Measurements from ENCODE around the gene RASGRP1.

RASGRP1 gene

DNA sequence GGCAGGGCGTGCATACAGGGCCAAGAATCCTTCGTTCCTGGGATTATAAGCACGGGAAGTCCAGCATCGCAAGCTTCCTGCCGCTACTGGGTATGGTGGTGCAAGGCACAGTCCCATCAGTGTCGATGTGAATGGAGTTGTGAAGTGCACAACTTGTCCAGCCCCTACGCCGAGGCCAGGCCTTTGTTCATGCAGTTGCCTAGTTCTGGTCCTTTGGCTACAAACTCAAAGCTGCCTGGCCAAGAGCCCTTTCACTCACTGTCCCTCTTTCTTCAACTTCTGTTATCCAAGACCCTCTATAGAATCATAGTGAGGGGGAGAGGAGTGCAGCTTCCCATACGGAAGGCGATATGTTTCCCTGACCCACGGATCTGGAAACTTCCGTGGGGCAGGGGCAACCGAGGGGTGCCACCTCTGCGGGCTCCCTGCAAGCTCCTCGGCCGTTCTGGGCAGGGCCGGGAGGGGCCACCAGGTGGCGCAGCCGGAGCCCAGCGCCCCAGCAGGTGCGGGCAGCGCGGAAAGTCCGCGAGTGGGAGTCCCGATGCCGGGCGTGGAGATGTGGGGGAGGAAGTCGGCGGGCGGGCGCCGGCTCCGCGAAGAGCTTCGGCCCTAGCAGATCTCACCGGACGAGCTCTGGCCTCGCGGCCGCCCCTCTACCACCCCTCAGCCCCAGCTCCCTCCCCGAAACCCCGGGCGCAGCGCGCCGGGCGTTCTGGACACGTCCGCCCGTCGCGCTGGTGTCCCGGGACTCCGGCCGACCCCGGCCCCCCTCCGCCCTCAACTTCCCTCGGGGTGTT lies 693 bp downstream of the RASGRP1 start:
- DNase-seq = peak; percentile 27

GRCh38 chr15:38562278-38562677 lies 2.3 kb downstream of the RASGRP1 start:
- no peak for DNase-seq

DNA sequence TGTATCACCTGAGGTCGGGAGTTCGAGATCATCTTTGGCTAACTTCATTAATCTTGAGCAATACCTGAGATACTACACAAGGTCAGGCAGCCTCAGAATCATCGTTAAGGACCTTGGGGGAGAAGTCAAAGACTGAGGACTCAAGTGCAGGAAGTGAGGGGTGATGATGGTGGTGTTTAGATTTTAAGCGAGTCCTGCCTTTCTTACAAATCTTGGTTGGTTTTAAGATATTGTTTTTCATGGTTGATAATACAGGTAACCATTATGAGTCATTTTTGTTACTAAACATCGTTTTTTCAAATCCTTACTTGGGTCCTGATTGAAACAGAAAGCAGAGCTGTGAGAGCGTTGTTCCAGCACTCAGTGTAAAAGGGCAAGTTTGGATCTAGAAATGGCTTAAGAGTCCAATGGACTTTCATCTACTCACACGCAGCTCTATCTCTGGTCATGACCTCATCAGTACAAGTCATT lies 4.1 kb downstream of the RASGRP1 start:
- no peak for DNase-seq

DNA sequence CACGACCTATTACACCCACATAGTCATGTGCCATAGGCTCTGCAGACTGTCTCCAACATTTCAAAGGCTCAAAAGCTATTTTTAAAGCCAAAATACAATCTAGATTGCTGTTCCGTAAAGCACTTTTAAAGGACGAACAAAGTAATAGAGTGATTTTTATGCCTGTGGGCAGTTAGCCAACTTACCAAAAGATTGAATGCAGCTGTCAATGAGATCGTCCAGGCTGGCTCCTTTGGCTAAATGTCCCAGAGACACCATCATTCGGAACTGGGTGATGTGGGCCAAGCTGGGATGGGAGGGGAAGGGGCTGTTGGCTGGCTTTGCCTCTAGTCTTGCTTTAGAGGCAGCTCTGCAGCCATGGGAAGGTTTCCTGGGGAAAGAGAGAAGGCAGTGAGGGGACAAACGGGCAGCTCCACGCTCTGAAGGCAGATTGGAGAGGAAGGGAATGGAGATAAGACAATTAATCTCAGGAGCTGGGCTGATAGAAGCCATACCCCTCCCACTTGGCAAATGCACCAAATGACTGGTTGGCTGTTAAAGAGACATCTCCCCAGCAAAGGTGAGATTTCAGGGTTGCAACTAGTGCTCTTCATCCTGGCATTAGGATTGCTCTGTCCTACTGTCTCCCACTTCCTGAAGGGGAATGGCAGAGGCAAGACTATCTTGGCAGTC lies 4.8 kb downstream of the RASGRP1 start:
- DNase-seq = no peak

GRCh38 chr15:38559131-38559530 lies 5.5 kb downstream of the RASGRP1 start:
- no peak for DNase-seq

DNA sequence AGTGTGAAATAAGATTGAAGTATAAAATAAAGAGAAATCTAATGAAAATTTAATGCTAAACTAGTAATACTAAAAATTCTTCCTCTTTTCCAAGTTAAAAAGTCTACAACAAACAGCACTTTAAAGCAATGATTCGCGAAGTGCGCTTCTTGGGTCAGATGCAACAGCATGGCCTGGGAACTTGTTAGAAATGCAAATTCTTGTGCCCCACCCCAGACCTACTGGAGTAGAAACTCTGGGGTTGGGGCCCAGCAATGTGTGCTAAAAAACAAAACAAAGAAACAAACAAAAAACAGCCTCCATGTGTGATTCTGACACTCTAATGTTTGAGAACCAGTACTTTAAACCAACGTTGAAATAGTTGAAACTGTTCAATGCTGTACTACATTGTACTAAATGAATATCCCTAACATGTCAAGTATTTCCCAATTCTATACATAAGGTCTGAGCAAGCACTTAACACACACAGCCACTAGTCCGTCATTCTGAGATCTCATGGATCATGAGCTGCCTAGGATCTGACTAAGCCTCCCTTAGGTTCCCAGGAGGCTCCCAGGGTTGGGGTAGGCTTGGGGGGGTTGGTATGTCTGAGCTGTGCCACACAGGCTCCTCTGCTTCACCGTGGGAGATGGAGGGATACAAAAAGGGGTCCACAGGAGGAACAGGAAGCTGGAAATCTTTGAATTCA lies 6.1 kb downstream of the RASGRP1 start:
- no peak for DNase-seq

DNA sequence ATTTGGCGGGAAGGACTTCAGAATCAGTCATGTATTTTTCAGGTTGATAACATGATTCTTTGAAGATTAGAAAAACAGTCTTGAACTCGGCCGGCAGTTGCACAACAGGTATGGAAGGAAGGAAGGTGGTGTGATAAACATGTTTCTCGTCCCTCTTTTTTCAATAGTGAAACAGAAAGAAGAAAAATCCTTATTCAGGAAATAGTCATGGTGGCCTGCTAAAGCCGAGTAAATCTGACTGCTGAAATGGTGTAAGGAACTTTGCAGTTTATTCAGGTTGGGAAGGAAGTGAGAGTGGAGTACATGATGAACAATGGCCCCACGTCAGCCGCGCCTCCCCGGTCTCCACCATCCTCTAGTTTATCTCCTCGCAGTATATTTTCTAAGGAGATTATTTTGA lies 6.7 kb downstream of the RASGRP1 start:
- DNase-seq = no peak

GRCh38 chr15:38555686-38556334 lies 8.8 kb downstream of the RASGRP1 start:
- no peak for DNase-seq

GRCh38 chr15:38554354-38554753 lies 10.3 kb downstream of the RASGRP1 start:
- no peak for DNase-seq

GRCh38 chr15:38553071-38553470 lies 11.5 kb downstream of the RASGRP1 start:
- no peak for DNase-seq

- DNase-seq = no peak
Measured at GRCh38 chr15:38551720-38552648, 12.6 kb downstream of the RASGRP1 start.

GRCh38 chr15:38549222-38549621 lies 15.4 kb downstream of the RASGRP1 start:
- DNase-seq = no peak

DNA sequence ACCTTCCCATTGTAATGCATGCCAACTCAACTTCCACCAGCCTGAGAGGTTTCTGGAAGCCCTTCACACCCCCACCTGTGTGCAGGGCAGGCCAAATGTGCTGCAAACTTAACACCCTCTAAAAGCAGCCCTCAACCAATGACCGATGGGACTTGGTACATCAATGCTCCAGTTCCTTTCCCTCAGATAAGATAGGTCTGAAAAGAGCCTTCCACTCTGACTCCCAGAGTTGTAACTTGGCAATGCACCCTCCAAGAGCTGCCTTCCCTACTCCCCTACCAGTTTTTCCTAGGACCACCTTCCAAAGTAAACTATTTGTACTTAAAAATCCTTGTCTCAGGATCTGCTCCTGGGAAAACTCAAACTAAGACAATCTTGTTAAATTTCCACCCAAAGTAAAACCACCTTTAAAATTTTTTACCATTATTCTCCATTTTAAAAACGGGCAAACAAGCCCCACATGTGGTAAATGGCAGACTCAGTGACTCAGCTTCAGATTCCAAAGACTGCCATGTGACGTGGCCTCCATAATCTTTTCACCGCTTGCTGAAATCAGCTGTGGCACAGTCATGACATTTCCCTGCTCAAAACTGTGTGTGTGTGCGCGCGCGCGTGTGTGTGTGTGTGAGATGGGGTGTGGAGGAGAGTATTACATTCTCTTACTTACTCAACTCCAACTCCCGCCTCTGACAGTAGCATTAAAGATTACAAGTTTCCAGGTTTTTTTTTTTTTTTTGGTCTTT lies 17.2 kb downstream of the RASGRP1 start:
- DNase-seq = no peak

- DNase-seq = no peak
Measured at GRCh38 chr15:38545179-38545578, 19.4 kb downstream of the RASGRP1 start.

- DNase-seq = no peak
Measured at GRCh38 chr15:38541026-38541425, 23.6 kb downstream of the RASGRP1 start.

DNA sequence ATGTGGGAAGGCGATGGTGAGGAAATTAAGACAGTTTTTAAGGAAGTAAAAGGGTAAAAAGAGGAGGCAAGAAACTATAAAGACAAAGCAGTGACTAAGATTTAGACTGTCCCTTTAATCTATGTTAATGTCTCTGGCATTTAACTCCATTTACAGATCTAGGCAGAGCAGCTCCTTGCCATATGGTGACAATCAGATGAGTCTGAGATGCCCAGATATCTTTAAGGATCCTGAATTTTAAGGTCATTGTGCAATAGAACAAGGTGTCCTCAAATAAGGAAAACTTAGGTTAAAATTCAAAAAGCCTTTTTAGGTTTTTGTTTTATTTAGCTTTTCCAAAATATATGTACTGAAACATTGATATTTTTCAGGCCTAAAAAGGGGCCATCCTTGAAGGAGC lies 24.1 kb downstream of the RASGRP1 start:
- DNase-seq = no peak

GRCh38 chr15:38539008-38539343 lies 25.6 kb downstream of the RASGRP1 start:
- DNase-seq = no peak

DNA sequence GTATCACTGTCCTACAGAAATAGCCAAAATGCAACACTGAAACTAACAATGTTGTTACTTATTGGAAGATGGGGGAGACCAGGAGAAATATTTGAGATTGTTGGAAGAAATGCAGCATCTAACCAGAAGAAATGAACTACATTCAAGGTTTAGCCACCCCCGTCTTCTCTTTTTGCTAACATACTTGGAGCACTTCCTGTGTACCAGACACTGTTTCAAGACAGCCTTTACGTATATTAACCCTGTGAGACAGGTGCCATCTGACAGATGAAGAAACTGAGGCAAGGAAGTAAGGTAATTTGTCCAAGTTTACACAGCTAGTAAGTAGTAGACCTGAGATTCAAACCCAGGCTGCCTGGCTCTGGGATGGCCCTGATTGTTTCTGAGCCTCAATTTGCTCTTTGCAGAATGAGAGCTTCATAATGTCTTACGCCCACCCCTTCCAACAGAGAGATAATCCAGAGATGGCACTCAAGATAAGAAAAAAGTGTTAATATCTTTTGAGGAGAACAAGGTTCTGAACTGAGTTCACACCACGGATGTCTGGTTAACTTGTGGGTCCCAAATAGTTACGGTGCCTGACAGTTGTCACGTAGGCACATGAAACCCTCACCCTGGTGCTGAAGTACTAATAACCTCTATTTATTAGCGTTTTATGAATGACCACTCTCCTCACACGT lies 26.1 kb downstream of the RASGRP1 start:
- DNase-seq = no peak

DNA sequence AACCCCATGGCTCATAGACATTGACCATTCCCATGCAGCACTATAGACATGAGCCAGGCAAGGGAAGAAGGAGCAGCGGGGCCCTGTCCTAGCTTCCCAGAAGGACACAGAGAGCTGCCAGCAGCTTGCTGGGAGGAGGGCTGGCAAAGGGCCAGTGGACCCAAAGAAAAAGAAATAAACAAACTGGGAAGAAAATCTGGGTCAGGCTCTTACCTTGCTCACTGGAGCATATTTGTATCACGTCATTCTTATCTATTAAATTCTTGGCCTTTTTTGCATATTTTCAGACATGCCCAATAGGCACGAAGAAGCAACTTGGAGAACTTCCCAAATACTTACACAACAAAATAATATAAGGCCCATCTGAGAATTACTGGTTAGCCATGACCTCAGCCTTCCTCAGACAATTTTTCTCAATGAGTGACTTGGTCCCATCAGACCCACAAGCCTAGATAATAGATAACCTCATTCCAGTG lies 28.4 kb downstream of the RASGRP1 start:
- no peak for DNase-seq

DNA sequence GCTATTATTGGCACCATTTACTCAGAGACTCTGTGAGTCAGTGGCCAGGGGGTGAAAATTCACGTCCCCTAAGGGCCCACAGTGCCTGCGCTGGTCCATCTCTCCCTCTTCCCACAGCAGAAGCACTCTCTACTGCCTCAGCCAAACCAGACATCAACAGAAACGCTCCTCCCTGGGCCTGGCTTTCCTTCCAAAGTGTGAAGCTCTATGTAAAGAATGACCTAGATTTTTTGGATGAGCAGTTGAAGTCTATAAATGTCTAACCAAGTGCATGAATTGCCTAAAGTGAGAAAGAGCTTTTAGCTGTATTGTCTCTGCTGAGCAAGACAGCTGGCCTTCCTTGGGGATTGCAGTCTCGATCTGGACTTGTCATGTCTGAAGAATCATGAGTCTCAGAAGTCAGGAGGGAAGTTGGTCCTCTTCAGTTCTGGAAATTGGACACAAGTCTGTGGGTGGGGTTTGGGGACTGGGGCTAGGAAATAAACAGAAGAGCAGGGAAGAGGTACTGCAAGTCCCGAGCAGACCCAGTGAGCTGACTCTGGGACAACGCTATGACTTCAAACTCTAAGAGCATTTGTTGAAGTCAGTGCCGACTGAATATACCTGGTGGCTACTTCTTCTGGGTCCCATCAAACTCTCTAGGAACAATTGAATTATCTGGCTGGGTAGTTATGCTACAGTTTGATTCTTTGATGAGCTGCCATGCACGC lies 29.0 kb downstream of the RASGRP1 start:
- DNase-seq = no peak

Measured in NCI-H1105 (cell line).